RWPE2 (cell line): Measurements from ENCODE around the gene ERCC5.

Experiments used
- ATAC-seq: fragments of 200-7000 bp; cut with Tn5 transposase; 3 replicates; pipeline ENCODE4 v1.9.1; 2021; ENCODE audit warnings: low read depth
- DNase-seq: peaks from one replicate; pipeline ENCODE4 v3.0.0-alpha.2; 2020; ENCODE audit warnings: low spot score
- H3K27ac ChIP-seq: fragments of 450-650 bp; 2 replicates; pipeline ENCODE4 v1.5.1; 2017; ENCODE audit warnings: mild to moderate bottlenecking; ENCODE audit not compliant: poor library complexity, severe bottlenecking
- H3K27me3 ChIP-seq: fragments of 250-450 bp; sonication (Bioruptor Pico); 2 replicates; pipeline ENCODE4 v1.5.1; 2021; ENCODE audit warnings: mild to moderate bottlenecking, moderate library complexity; ENCODE audit not compliant: insufficient read depth, poor library complexity, severe bottlenecking
- H3K36me3 ChIP-seq: fragments of 250-450 bp; sonication (Bioruptor Pico); 2 replicates; pipeline ENCODE4 v1.5.1; 2020; ENCODE audit warnings: low read depth, mild to moderate bottlenecking, moderate library complexity
- H3K4me1 ChIP-seq: fragments of 250-450 bp; sonication (Bioruptor Pico); 2 replicates; pipeline ENCODE4 v1.5.1; 2021; ENCODE audit warnings: mild to moderate bottlenecking, moderate library complexity; ENCODE audit not compliant: insufficient read depth, poor library complexity, severe bottlenecking
- H3K4me3 ChIP-seq: fragments of 250-450 bp; sonication (Bioruptor Pico); 2 replicates; pipeline ENCODE4 v1.5.1; 2021; ENCODE audit warnings: mild to moderate bottlenecking, moderate library complexity; ENCODE audit not compliant: severe bottlenecking
- H3K9me3 ChIP-seq: fragments of 250-450 bp; sonication (Bioruptor Pico); 2 replicates; pipeline ENCODE4 v1.5.1; 2021; ENCODE audit warnings: mild to moderate bottlenecking, moderate library complexity; ENCODE audit not compliant: severe bottlenecking
- CTCF ChIP-seq: fragments of 450-650 bp; IDR thresholded peaks from one replicate; pipeline ENCODE4 v1.5.1; 2017; ENCODE audit warnings: mild to moderate bottlenecking, moderate library complexity; ENCODE audit not compliant: poor library complexity, severe bottlenecking

The ERCC5 gene

GRCh38 chr13:102825921-102826706 is 19.7 kb upstream of the ERCC5 start:
- H3K4me3 ChIP-seq, result no peak overlapping the region

GRCh38 chr13:102830646-102831045 is 15.2 kb upstream of the ERCC5 start:
- Histone ChIP-seq H3K4me3 (no peak overlapping the region), H3K36me3 (peaks cover 60% of the 10 kb centered on the region), H3K4me1 (peaks cover 15% of the 10 kb centered on the region), H3K27ac (no peak overlapping the region), H3K9me3 (no peaks in the 10 kb centered on the region), H3K27me3 (no peaks in the 10 kb centered on the region)
- no peak for DNase-seq
- no peak for ATAC-seq
- no peak for TF ChIP-seq CTCF

More at GRCh38 chr13:102825921-102826706, 19.7 kb upstream of the ERCC5 start:
- Histone ChIP-seq H3K36me3 (peaks cover 63% of the 10 kb centered on the region), H3K27ac (peak overlapping the region; percentile 92), H3K9me3 (no peaks in the 10 kb centered on the region), H3K4me1 (peaks cover 22% of the 10 kb centered on the region), H3K27me3 (no peaks in the 10 kb centered on the region)
- TF ChIP-seq CTCF, result peak; percentile 51
- ATAC-seq (peak; percentile 89), DNase-seq (no peak)

GRCh38 chr13:102836471-102836870 is 9.4 kb upstream of the ERCC5 start:
- Histone ChIP-seq H3K27ac (no peak overlapping the region), H3K9me3 (no peaks in the 10 kb centered on the region), H3K36me3 (peaks cover 74% of the 10 kb centered on the region), H3K4me3 (no peak overlapping the region), H3K4me1 (no peaks in the 10 kb centered on the region), H3K27me3 (no peaks in the 10 kb centered on the region)
- ATAC-seq (no peak), DNase-seq (no peak)
- TF ChIP-seq CTCF, result no peak

GRCh38 chr13:102838273-102838672 is 7.6 kb upstream of the ERCC5 start:
- H3K4me1 ChIP-seq, result no peaks in the 10 kb centered on the region
- ATAC-seq, result no peak
- H3K36me3 ChIP-seq, result peaks cover 65% of the 10 kb centered on the region
- no peaks in the 10 kb centered on the region for H3K9me3 ChIP-seq
- DNase-seq, result no peak
- no peak overlapping the region for H3K4me3 ChIP-seq
- H3K27me3 ChIP-seq, result no peaks in the 10 kb centered on the region
- no peak overlapping the region for H3K27ac ChIP-seq
- TF ChIP-seq CTCF, result no peak

- Histone ChIP-seq H3K4me1 (no peaks in the 10 kb centered on the region), H3K27ac (no peak overlapping the region), H3K4me3 (no peak overlapping the region), H3K36me3 (peaks cover 65% of the 10 kb centered on the region), H3K9me3 (no peaks in the 10 kb centered on the region), H3K27me3 (no peaks in the 10 kb centered on the region)
- DNase-seq (no peak), ATAC-seq (no peak)
- TF ChIP-seq CTCF, result no peak
Observed at GRCh38 chr13:102838982-102839381, 6.8 kb upstream of the ERCC5 start.
